Stromal cell of bone marrow (primary cell): Measurements from ENCODE around the gene GNG13.

Experiments
- DNase-seq: peaks from one replicate; pipeline ENCODE4 v3.0.0-alpha.2; 2012; ENCODE audit warnings: low read depth

The GNG13 gene

DNA sequence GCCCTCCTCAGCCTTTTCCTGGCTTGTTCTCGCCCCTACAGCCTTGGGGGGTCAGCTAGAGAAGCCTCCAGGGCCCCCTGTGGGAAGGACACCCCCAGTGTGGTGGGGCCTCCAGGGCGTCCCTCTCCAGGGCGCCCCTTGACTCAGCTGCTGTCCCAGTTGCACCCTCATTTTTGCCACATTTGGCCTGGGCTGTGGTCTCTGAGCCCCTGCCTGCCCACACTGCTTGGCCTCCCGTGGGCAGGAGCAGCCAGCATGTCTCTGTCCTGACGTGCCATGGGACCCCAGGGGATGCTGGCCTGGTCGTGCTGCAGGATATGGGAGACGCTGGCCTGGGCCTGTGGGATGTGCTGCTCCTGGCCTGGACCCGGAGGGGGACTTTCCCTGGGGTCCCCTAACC, 7.1 kb downstream of the GNG13 start:
- no peak for DNase-seq

DNA sequence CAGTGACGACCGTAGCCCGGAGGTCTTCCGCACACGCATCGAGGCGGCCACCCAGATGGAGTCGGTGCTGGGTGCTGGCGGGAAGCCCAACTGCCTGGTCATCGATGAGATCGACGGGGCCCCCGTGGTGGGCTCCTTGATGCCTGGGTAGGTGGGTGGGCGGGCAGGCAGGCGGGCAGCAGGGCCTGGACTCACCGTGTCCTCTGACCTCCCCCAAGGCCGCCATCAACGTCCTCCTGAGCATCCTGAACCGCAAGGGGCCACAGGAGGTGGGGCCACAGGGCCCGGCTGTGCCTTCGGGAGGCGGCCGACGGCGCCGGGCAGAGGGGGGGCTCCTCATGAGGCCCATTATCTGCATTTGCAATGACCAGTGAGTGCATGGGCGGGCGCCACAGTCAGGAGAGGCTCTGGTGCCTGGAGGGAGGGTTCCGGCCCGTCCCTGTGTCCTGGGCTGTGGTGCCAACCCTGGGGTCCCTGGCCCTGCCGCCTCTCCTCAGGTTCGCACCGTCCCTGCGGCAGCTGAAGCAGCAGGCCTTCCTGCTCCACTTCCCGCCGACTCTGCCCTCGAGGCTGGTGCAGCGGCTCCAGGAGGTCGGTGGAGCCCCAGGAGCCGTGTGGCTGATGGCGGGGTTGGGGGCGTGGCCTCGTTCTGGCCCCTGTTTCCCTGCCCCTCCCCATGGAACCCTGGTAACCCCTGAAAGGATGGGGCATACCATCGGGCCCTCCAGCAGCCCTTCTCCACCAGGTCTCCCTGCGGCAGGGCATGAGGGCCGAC, 8.1 kb downstream of the GNG13 start:
- DNase-seq, result no peak

DNA sequence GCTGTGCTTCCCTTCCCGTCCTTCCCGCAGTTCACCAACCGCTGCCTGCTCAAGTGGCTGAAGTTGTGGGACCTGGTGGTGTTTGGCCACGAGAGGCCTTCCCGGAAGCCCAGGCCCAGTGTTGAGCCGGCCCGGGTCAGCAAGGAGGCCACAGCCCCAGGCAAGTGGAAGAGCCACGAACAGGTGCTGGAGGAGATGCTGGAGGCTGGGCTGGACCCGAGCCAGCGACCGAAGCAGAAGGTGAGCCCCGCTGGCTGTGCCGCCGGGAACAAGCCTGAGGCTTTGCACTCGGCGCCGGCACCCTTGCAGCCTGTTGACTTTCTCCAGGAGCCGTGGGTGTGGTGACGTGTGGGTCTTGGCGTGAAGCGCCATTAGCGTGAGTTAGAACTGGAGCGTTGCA, 9.4 kb downstream of the GNG13 start:
- DNase-seq, result no peak

DNA sequence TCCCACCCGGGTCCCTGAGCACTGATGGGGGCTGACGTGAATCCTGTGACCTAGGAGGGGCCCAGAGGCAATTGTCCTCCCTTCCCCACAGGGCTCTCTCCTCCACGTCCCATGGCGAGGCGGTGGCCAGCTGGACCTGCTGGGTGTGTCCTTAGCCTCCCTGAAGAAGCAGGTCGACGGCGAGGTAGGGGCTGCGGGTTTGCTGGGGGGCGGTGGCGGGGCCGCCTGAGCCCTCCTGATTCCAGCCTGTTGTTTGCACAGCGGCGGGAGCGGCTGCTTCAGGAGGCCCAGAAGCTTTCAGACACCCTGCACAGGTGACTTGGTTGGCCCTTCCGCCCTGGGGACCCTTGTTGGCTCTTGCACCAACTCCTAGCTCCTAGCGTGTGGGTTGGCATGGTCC, 10.4 kb downstream of the GNG13 start:
- DNase-seq, result no peak

DNA sequence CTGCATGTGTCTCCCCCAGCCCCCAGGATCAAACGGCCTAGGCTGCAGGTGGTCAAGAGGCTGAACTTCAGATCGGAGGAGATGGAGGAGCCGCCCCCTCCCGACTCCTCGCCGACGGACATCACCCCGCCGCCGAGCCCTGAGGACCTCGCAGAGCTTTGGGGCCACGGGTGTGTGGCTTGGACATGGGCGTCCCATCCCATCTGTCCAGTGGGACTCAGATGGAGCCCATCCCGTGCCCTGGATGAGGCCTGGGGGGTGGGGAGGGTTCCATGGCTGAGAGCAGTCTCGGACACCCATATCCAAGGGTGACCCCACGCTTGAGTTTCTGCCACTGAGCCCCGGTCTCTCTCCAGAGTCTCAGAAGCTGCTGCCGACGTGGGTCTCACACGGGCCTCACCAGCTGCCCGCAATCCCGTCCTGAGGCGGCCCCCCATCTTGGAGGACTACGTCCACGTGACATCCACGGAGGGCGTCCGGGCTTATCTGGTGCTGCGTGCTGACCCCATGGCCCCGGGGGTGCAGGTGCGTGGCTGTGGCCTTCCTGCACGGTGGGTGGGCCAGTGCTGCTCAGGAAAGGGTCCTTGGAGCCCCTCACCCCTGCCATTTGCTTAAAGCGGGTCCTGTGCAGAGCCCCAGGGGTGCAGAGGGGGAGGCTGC, 11.2 kb downstream of the GNG13 start:
- DNase-seq, result no peak

DNA sequence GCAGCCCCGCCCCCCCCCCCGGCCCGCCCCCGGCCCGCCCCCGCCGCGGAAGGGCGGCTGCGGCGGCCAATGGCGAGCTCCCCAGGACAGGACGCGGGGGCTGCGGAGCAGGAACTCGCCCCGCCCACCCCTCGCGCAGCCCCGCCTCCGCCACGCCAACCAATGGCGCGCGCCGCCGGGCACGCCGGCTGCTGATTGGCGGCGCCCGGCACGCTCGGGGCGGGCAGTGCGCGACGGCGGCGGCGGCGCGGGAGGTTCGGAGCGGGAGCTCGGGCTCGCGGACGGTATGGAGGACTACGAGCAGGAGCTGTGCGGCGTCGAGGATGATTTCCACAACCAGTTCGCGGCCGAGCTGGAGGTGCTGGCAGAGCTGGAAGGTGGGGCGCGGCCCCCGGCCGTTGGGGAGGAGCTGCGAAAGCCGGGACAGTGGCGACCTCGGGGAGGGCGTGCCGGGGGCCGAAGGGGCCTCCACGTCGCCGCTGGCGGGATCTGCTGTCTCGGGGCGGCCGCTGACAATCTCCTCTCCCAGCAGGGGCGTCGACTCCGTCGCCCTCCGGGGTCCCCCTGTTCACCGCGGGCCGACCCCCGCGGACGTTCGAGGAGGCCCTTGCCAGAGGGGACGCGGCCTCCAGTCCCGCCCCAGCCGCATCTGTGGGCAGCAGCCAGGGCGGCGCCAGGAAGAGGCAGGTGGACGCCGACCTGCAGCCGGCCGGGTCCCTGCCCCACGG, 12.0 kb downstream of the GNG13 start, which contains the start of gene CHTF18:
Gene CHTF18 (plus strand): TSS at position 222 of the 728 bp plus-strand sequence. CDS start 65 bp downstream, at position 287.
- DNase-seq, result peak; percentile 83

DNA sequence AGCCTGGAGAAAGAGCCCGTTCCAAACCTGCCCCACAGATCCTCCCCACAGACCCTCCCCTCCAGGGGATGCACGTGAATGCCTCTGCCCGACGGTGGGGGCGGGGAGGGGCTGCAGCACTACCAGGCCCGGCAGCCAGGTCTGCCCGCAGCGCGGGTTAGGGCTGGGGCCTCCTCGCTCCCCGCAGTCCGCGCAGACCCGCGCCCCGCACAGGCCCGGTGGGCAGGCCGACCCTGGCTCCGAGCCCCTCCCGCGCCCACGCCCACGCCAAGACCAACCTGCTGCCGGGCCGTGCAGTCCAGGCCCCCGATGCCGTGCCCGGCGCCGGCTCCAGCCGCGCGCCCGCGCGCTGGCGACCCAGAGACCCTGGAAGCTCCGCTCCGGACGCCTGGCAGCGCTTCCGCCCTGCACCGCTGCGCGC, 12.5 kb downstream of the GNG13 start, which contains the start of gene RPUSD1:
Gene RPUSD1 (minus strand): TSS at position 404 of the 421 bp plus-strand sequence. CDS start 644 bp downstream, outside the sequence.
- DNase-seq, result no peak

DNA sequence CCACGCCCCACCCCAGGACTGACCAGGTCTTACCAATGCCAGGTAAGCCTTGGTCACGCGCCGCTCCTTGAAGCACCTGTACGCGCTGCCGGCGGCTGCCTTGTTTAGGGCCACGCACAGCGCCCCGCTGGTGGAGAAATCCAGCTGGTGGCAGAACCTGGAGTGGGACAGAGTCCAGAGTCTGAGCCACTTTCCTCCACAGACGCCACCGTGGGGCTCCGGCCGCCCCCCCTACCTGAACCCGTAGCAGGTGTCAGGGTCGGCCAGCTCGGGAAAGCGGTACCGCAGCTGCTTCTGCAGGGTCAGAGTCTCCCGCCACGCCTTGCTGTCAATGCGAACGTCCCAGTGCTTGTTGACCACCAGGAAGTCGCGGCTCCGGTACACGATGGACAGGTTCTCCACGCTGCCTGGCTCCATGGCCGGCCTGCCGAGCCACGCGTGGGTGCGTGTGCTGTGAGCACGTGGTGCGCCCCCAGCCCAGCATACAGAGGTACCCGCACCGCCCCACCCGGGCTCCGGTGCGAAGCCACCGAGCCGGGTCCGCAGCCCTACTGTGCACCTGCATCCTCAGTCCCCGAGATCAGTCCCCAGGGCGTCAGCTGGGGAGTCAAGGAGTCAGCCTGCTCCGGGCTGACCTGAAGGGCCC, 13.1 kb downstream of the GNG13 start:
- DNase-seq, result no peak

DNA sequence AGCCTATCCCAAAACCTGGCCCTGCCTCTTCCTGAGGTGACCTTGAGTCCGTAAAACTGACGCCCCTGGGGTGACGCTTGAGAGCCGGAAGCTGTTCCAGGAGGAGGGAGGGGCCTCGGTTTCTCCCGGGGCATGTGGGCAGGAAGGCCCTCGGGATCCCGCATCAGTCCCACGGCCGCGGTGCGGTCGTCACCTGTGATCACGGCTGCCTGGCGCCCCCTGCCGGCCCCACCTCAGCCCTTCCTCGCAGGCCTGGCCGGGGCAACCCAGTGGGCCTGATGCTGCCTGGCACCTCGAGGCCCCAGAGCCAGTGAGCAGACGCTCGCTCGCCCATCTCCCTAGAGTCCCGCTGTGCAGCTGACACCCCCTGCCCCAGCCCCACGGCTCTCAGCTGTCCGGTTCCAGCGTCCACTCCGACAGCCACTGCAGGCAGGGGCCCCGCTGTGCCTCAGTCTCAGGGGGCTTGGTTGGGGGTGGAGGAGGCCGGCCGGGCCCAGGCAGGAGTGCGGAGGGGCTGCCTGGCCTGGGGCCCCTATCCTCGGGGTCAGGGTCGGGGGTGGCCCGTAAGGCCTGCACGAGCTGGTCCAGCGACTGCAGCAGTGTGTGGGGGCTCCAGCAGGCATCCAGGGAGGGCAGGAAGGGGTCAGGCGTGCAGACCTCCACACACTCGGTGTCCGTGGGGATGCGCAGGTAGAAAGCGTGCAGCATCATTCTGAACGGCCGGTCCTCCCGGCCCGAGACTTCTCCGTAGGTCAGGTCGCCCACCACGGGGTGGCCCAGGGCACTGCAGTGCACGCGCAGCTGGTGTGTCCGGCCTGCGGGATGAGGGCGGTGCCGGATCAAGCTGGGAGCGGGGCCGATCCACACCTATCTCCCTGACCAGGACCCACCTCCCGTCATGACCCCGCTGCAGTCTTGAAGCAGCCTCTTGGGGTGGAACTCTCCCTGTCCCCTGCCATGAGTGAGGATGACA, 14.7 kb downstream of the GNG13 start:
- peak; percentile 12 for DNase-seq

DNA sequence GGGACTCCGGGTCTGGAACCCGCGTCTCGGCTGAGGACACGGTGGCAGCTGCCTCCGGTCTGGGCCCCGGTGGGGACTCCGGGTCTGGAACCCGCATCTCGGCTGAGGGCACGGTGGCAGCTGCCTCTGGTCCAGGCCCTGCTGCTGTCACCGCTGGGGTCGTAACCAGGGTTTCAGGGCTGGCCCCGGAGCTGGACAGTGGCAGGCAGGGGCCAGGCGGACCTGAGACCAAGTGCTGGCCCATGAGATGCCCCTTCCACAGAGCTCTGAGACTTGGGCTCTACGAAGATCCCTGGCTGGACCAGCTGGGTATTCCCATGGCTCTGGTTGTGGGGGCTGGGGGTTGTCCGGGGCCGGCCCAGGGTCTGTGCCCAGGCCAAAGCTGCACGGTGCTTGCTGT, 16.1 kb downstream of the GNG13 start:
- DNase-seq, result no peak

DNA sequence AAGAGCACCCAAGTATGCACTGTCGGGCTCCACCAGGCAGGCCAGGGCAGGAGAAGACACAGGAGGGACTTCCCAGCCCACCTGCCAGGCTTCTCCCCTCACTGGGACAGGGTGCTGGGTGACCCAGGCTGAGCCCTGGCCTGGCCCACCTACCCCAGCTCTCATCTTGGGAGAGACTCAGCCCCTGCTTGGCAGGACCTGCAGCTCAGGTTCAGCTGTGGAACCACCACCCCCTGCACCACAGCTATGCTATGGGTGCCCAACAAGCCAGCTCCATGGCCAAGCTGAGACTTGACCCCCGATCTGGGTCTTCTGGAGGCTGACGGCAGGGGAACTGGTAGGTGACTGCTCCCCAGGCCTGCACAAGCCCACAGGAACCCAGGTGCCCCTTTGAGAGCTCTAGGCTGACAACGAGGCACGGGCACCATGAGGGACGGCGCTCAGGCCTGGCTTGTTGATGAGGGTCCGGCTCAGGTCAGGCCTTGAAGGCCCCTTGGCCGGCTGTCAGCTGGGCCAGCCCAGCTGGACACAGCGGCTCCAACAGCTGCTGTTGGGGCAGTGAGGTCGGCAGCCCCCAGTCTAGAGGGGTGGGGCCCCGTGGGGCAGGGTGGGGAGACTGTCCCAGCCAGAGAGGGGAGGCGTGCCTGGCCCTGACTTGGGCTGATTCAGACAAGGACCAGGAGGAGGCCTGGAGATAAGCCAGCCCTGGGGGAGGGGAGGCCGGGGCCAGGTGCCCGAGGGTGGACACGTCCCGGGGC, 17.0 kb downstream of the GNG13 start:
- no peak for DNase-seq

DNA sequence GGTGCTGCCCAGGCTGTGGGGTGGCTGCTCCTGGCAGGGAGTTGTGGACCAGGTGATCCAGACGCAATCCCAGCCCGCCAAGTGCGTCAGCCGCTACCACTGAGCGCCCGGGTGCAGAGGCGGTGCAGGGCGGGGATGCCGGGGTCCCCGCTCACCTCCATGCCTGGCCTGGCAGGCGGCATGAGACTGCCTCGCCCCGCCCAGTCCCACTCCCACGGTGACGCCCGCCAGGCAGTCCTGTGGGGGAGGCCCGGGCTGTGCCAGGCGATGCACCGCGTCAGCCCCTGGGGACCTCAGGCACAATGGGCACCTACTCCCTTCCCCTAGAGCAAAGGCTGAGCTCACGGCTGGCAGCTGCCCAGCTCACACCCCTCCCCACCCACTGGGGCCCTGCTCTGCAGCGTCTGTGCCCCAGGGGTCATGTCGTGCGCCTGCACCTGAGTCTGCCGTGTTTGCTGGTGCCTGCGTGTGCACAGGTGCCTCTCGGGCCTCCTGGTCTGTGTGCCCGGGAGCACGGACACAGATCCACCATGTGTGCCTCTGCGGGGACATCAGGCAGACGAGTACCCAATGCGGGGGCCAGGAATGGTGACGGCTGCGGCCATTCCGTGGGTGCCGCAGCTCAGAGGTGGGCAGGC, 17.6 kb downstream of the GNG13 start:
- DNase-seq, result no peak

DNA sequence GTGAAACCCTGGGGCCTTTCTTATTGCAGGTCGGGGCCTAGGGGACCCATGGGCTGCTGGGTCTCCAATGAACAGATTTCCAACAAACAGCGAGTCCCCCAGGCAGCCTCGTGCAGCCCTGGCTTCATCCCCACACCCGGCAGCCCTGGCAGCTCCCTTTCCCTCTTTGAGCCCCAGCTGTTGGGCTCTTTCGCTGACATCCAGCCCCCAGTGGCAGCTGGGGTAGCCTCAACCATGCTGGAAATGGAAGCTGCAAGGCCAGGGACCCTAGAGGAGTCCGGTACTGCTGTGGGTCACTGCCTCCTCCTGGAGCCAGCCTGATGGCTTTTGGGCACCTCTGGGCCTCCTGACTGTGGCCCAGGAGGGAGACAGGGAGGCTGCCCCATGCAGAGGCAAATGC, 18.3 kb downstream of the GNG13 start:
- no peak for DNase-seq

DNA sequence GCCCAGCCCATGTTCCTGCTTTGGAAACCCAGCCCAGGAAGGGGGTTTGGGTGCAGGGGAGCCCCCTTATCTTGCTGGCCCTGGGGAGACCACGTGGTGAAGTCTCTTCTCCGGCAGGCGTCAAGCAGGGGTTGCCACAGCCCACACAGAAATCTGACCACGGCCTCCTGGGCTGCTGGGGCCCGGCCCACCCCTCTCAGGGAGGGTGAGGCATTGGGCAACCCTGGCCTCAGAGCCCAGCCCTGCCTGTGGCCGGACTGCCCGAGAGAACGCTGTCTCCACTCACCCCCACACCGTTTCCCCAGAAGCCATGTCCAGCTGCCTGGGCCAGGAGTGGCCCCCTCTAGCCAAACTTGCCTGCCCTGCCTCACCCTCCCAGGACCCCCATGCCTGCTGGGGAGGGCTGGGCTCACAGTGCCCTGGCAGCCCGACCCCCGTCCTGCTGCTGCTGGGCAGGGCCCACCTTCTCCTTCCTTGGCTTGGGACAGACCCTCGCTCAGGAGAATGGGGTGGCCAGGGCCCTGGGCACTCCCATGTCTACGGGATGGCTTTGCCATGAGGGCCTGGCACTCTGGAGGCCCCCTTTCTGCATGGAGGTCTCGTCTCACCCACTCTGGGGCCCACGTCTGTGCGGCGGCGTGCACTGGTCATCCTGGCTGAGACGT, 19.1 kb downstream of the GNG13 start:
- no peak for DNase-seq

DNA sequence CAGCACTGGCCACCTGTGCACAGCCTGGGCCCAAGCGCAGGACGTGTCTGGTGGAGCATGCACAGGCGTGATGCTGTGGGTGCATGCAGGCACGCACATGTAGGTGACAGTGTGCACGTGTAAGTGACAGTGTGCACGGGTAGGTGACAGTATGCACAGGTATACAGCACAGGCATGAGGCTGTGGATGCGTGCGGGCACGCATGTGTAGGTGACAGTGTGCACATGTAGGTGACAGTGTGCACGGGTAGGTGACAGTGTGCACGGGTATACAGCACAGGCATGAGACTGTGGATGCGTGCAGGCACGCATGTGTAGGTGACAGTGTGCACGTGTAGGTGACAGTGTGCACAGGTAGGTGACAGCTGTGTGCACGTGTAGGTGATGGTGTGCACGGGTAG, 20.2 kb downstream of the GNG13 start:
- DNase-seq, result no peak

DNA sequence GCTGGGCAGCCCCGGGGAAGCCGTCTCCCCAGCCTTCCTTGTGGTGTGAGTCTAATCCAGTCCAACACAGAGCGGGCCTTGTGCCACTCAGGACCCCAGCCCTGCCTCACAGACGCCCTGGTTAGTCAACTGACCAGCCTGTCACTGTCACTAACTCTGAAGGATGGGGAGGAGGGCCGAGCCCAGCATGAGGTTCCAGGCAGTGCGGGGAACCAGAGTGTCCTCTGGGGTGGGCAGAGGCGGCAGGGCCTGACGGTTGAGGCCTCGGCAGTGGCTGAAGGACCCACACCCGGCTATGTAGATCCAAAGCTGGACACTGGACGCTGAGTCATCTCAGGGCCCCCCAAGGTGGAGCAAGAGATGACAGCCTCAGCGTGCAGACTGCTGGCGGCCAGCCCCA, 21.0 kb downstream of the GNG13 start:
- DNase-seq, result no peak

DNA sequence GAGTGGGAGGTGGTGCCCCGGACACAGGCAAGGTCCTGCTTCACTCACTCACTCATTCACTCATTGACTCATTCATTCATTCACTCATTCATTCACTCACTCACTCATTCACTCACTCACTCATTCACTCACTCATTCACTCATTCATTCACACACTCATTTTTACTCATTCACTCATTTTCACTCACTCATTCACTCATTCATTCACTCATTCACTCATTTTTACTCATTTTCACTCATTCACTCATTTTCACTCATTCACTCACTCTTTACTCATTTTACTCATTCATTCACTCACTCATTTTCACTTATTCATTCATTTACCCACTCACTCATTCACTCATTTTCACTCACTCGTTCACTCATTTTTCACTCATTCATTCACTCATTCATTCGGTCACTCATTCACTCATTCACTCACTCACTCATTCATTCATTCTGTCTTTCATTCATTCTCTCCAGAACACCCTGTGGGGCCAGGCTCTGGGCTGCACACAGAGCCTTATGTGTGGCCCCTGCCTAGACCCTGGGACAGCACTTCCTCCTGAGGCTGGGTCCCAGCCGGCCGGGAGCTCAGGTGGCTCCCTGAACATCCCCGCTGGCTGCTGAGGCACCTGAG, 21.5 kb downstream of the GNG13 start:
- DNase-seq, result no peak

DNA sequence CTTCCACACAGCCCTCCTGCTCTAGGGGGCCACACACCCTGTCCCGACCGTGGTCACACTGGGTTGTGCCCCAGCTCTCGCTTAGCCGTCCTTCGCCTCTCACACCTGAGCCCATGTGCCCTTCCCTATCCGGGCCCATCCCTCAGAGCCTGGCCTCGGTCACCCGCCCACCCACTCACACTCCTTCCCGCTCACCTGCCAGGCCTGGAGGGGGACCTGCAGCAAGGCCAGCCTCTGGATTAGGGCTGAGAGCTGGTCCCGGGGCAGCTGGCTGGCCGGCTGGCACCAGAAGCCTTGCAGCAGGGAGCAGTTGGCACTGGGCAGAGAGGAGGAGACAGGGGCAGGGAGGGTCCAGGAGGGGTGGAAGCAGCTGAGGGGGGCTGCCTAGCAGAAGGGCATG, 22.1 kb downstream of the GNG13 start:
- DNase-seq, result no peak

DNA sequence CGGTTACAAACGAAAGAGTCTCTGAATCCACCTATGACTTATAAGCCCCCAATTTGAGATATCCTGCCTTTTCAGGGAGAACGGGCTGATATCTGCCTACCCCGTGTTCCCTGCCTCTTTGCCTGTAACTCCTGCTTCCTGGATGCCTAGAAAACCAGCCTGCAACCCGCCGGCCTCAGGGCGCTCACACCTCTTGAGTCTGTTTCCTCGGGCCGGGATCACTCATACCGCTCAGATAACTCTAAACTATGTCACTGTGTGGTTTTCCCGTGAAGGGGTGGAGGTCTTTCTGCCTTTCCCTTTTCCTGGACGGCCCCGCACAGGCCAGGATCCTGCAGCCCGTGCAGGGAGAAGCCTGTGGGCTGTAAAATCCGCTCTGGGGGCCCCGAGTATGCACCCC, 22.7 kb downstream of the GNG13 start:
- DNase-seq, result no peak
